ENCODE results near the gene ZNRD2. TPM values are rescaled to one million over a fixed set of nuclear protein-coding genes. Genes with fewer than 3 reads are reported as not detected.

The ZNRD2 gene
- total and polyA plus RNA-seq, 2 of the 8 experiments (the other 6 are each of a cell fraction or from before 2014, with no cell fraction given), result 53.4 to 125 TPM

GRCh38 chr11:65577756-65578109 lies 7.5 kb downstream of the ZNRD2 start (continued):
- TF ChIP-seq CTBP2 (IDR thresholded peaks at IDR 0.05; ENCODE audit: borderline replicate concordance, insufficient read depth, insufficient read length, low read length), result no peak
- no peak for TF ChIP-seq JUND (IDR thresholded peaks at IDR 0.05; ENCODE audit: low read length)
- TF ChIP-seq SP2 (IDR thresholded peaks at IDR 0.05; ENCODE audit: low read length), result no peak
- no peak for TF ChIP-seq ZNF274 (IDR thresholded peaks at IDR 0.05; ENCODE audit: borderline replicate concordance, extremely low read depth, low read length)
